ENCODE results near the gene CHST6. TPM values are rescaled to one million over a fixed set of nuclear protein-coding genes. Genes with fewer than 3 reads are reported as not detected.

CHST6 gene
- total RNA-seq, 1 donor from 2014 or later: 1.4 TPM

DNA sequence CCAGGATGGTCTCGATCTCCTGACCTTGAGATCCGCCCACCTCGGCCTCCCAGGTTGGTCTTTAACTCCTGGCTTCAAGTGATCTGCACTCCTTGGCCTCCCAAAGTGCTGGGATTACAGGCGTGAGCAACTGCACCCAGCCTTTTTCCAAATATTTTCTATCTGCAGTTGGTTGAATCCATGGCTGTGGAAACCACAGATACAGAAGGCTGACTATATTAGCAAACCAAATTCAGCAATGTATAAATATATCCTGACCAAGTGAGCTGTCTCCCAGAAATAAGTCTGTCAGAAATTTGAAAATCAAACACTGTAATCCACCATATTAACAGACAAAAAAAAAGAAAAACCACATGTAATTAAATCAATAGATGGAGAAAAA lies 71.5 kb downstream of the CHST6 start:
- Histone ChIP-seq H3K36me3 (no peaks in the 10 kb centered on the region), H3K4me1 (peaks cover 38% of the 10 kb centered on the region), H3K4me3 (no peak overlapping the region), H3K27me3 (ENCODE audit: low read depth) (no peaks in the 10 kb centered on the region), H3K9me3 (replicated peaks) (no peaks in the 10 kb centered on the region), H3K27ac (replicated peaks) (peak overlapping the region; percentile 45)
- TF ChIP-seq, protein P1, sequence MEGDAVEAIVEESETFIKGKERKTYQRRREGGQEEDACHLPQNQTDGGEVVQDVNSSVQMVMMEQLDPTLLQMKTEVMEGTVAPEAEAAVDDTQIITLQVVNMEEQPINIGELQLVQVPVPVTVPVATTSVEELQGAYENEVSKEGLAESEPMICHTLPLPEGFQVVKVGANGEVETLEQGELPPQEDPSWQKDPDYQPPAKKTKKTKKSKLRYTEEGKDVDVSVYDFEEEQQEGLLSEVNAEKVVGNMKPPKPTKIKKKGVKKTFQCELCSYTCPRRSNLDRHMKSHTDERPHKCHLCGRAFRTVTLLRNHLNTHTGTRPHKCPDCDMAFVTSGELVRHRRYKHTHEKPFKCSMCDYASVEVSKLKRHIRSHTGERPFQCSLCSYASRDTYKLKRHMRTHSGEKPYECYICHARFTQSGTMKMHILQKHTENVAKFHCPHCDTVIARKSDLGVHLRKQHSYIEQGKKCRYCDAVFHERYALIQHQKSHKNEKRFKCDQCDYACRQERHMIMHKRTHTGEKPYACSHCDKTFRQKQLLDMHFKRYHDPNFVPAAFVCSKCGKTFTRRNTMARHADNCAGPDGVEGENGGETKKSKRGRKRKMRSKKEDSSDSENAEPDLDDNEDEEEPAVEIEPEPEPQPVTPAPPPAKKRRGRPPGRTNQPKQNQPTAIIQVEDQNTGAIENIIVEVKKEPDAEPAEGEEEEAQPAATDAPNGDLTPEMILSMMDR (IDR thresholded peaks at IDR 0.05; ENCODE audit: borderline replicate concordance): no peak
- DNase-seq: no peak
- intact Hi-C loops (cut with micrococcal nuclease): no loop called here

Other genes with a start within 250 kb of the CHST6 start
- 82.8 TPM for gene BCAR1, start 243.8 kb downstream of the CHST6 start, total RNA-seq
- 24.9 TPM for gene CFDP1, start 61.9 kb downstream of the CHST6 start, total RNA-seq
- gene TMEM170A, start 30.8 kb downstream of the CHST6 start, total RNA-seq: 10.3 TPM
- gene CHST5, start 40.7 kb upstream of the CHST6 start, total RNA-seq: 0.85 TPM
- gene TMEM231, start 60.8 kb upstream of the CHST6 start, total RNA-seq: 6.6 TPM
- 280 TPM for gene GABARAPL2, start 70.9 kb upstream of the CHST6 start, total RNA-seq
- 28.4 TPM for gene ADAT1, start 127.8 kb upstream of the CHST6 start, total RNA-seq
- gene KARS1, start 152.2 kb upstream of the CHST6 start, total RNA-seq: 127 TPM
- gene TERF2IP, start 152.3 kb upstream of the CHST6 start, total RNA-seq: 60.1 TPM
- gene CPHXL2, start 181.6 kb upstream of the CHST6 start, total RNA-seq: not detected
- gene DUXB, start 206.0 kb upstream of the CHST6 start, total RNA-seq: not detected
- not detected for gene CPHXL, start 231.0 kb upstream of the CHST6 start, total RNA-seq